ENCODE data around the gene STMN3. TPM values are rescaled to one million over a fixed set of nuclear protein-coding genes. Genes with fewer than 3 reads are reported as not detected.
A peak's percentile ranks its signal among the peaks of the same experiment; 100 is the strongest.

STMN3 gene
- total and polyA plus RNA-seq, 5 donors from 2014 or later: 11.7 to 64.6 (median 13.2) TPM

- H3K36me3 Mint-ChIP-seq: peaks cover 11% of the 10 kb centered on the region
- Histone ChIP-seq H3K9me3 (ENCODE audit: control insufficient read depth in 2 of 2, low read length in 2 of 2) (no peaks in the 10 kb centered on the region), H3K36me3 (ENCODE audit: control insufficient read depth, insufficient read depth, low read length) (no peaks in the 10 kb centered on the region), H3K27me3 (ENCODE audit: control insufficient read depth, insufficient read depth, low read length) (no peaks in the 10 kb centered on the region), H3K4me3 (ENCODE audit: low read depth, low read length) (peak overlapping the region; percentile 84), H3K27ac (ENCODE audit: insufficient read depth, low read length, poor library complexity, severe bottlenecking) (peak overlapping the region; percentile 93), H3K4me1 (ENCODE audit: control insufficient read depth, insufficient read depth, low read length, poor library complexity, severe bottlenecking) (peaks cover 52% of the 10 kb centered on the region)
- H3K27ac Mint-ChIP-seq: peak overlapping the region; percentile 87 to 98 (median 96)
- no peaks in the 10 kb centered on the region for H3K9me3 Mint-ChIP-seq
- ATAC-seq (ENCODE audit: low read depth in 2 of 2) (peak in 1 of 2 donors; percentile 17), DNase-seq (peak in 1 of 3 donors; percentile 75)
- H3K4me1 Mint-ChIP-seq: peaks cover 0 to 60% (median 26%) of the 10 kb centered on the region in 4 donors
- no peaks in the 10 kb centered on the region for H3K27me3 Mint-ChIP-seq
- peak overlapping the region; percentile 79 to 98 (median 96) for H3K4me3 Mint-ChIP-seq
Measured at GRCh38 chr20:63628246-63628975, 24.8 kb downstream of the STMN3 start.

- peaks cover 46% of the 10 kb centered on the region for H3K4me1 ChIP-seq (ENCODE audit: control insufficient read depth, insufficient read depth, low read length, poor library complexity, severe bottlenecking)
- peaks cover 13% of the 10 kb centered on the region for H3K36me3 Mint-ChIP-seq
- peak overlapping the region; percentile 84 for H3K4me3 ChIP-seq (ENCODE audit: low read depth, low read length)
- ATAC-seq (ENCODE audit: low read depth in 2 of 2) (no peak), DNase-seq (no peak)
- no peaks in the 10 kb centered on the region for H3K36me3 ChIP-seq (ENCODE audit: control insufficient read depth, insufficient read depth, low read length)
- H3K4me3 Mint-ChIP-seq: peak overlapping the region; percentile 79 to 98 (median 96)
- no peaks in the 10 kb centered on the region for H3K9me3 ChIP-seq (ENCODE audit: control insufficient read depth in 2 of 2, low read length in 2 of 2)
- no peaks in the 10 kb centered on the region for H3K27me3 Mint-ChIP-seq
- peak overlapping the region; percentile 87 to 98 (median 96) for H3K27ac Mint-ChIP-seq
- peaks cover 0 to 56% (median 25%) of the 10 kb centered on the region in 4 donors for H3K4me1 Mint-ChIP-seq
- no peaks in the 10 kb centered on the region for H3K27me3 ChIP-seq (ENCODE audit: control insufficient read depth, insufficient read depth, low read length)
- peak overlapping the region; percentile 93 for H3K27ac ChIP-seq (ENCODE audit: insufficient read depth, low read length, poor library complexity, severe bottlenecking)
- H3K9me3 Mint-ChIP-seq: no peaks in the 10 kb centered on the region
Measured at GRCh38 chr20:63627751-63628245, 25.4 kb downstream of the STMN3 start.

- Histone ChIP-seq H3K4me1 (ENCODE audit: control insufficient read depth, insufficient read depth, low read length, poor library complexity, severe bottlenecking) (peaks cover 41% of the 10 kb centered on the region), H3K4me3 (ENCODE audit: low read depth, low read length) (no peak overlapping the region), H3K9me3 (ENCODE audit: control insufficient read depth in 2 of 2, low read length in 2 of 2) (no peaks in the 10 kb centered on the region), H3K27me3 (ENCODE audit: control insufficient read depth, insufficient read depth, low read length) (no peaks in the 10 kb centered on the region), H3K36me3 (ENCODE audit: control insufficient read depth, insufficient read depth, low read length) (no peaks in the 10 kb centered on the region), H3K27ac (ENCODE audit: insufficient read depth, low read length, poor library complexity, severe bottlenecking) (peak overlapping the region; percentile 93)
- H3K27me3 Mint-ChIP-seq: no peaks in the 10 kb centered on the region
- no peaks in the 10 kb centered on the region for H3K9me3 Mint-ChIP-seq
- peaks cover 0 to 56% (median 25%) of the 10 kb centered on the region in 4 donors for H3K4me1 Mint-ChIP-seq
- peaks cover 18% of the 10 kb centered on the region for H3K36me3 Mint-ChIP-seq
- H3K4me3 Mint-ChIP-seq: peak overlapping the region; percentile 79 to 98 (median 96)
- DNase-seq: peak in 2 of 3 donors; percentile 96 to 97
- peak overlapping the region in 2 of 3 donors; percentile 51 to 87 for H3K27ac Mint-ChIP-seq
- peak; percentile 80 to 82 for ATAC-seq (ENCODE audit: low read depth in 2 of 2)
Measured at GRCh38 chr20:63627129-63627750, 26.0 kb downstream of the STMN3 start.

GRCh38 chr20:63626424-63627128 lies 26.6 kb downstream of the STMN3 start, which contains the start of gene GMEB2:
Gene GMEB2 (minus strand): TSS chr20:63627101. CDS start chr20:63619397, 7,704 bp downstream.
- Mint-ChIP-seq H3K27ac (peak within 1 kb of the TSS; percentile 88 to 98 (median 96)), H3K4me1 (peaks cover 0 to 56% (median 25%) of the 10 kb centered on the region in 4 donors), H3K4me3 (peak within 1 kb of the TSS; percentile 79 to 98 (median 96)), H3K9me3 (no peaks in the 10 kb centered on the region), H3K36me3 (peaks cover 20% of the 10 kb centered on the region), H3K27me3 (no peaks in the 10 kb centered on the region)
- no peaks in the 10 kb centered on the region for H3K27me3 ChIP-seq (ENCODE audit: control insufficient read depth, insufficient read depth, low read length)
- H3K4me1 ChIP-seq (ENCODE audit: control insufficient read depth, insufficient read depth, low read length, poor library complexity, severe bottlenecking): peaks cover 37% of the 10 kb centered on the region
- peak within 1 kb of the TSS; percentile 93 for H3K27ac ChIP-seq (ENCODE audit: insufficient read depth, low read length, poor library complexity, severe bottlenecking)
- H3K9me3 ChIP-seq (ENCODE audit: control insufficient read depth in 2 of 2, low read length in 2 of 2): no peaks in the 10 kb centered on the region
- peak within 1 kb of the TSS; percentile 84 for H3K4me3 ChIP-seq (ENCODE audit: low read depth, low read length)
- peak; percentile 56 to 61 for ATAC-seq (ENCODE audit: low read depth in 2 of 2)
- peak; percentile 67 to 89 (median 82) for DNase-seq
- no peaks in the 10 kb centered on the region for H3K36me3 ChIP-seq (ENCODE audit: control insufficient read depth, insufficient read depth, low read length)

GRCh38 chr20:63625771-63626423 lies 27.3 kb downstream of the STMN3 start:
- ATAC-seq (ENCODE audit: low read depth in 2 of 2): no peak
- peaks cover 24% of the 10 kb centered on the region for H3K36me3 Mint-ChIP-seq
- H3K4me3 Mint-ChIP-seq: peak overlapping the region; percentile 57 to 86 (median 80)
- H3K9me3 ChIP-seq (ENCODE audit: control insufficient read depth in 2 of 2, low read length in 2 of 2): no peaks in the 10 kb centered on the region
- H3K27me3 ChIP-seq (ENCODE audit: control insufficient read depth, insufficient read depth, low read length): no peaks in the 10 kb centered on the region
- peak overlapping the region; percentile 66 for H3K4me3 ChIP-seq (ENCODE audit: low read depth, low read length)
- peak overlapping the region; percentile 86 for H3K27ac ChIP-seq (ENCODE audit: insufficient read depth, low read length, poor library complexity, severe bottlenecking)
- H3K4me1 ChIP-seq (ENCODE audit: control insufficient read depth, insufficient read depth, low read length, poor library complexity, severe bottlenecking): peaks cover 31% of the 10 kb centered on the region
- no peaks in the 10 kb centered on the region for H3K27me3 Mint-ChIP-seq
- no peaks in the 10 kb centered on the region for H3K36me3 ChIP-seq (ENCODE audit: control insufficient read depth, insufficient read depth, low read length)
- peaks cover 0 to 53% (median 28%) of the 10 kb centered on the region in 4 donors for H3K4me1 Mint-ChIP-seq
- peak in 2 of 3 donors; percentile 22 to 47 for DNase-seq
- peaks cover 0 to 1% (median 0%) of the 10 kb centered on the region in 7 donors for H3K9me3 Mint-ChIP-seq
- H3K27ac Mint-ChIP-seq: peak overlapping the region; percentile 86 to 95 (median 88)

GRCh38 chr20:63624486-63624885 lies 28.7 kb downstream of the STMN3 start:
- Mint-ChIP-seq H3K27ac (peak overlapping the region in 1 of 3 donors; percentile 88), H3K9me3 (peaks cover 0 to 2% (median 0%) of the 10 kb centered on the region in 7 donors), H3K36me3 (peaks cover 27% of the 10 kb centered on the region), H3K4me1 (peaks cover 0 to 52% (median 32%) of the 10 kb centered on the region in 4 donors), H3K27me3 (no peaks in the 10 kb centered on the region), H3K4me3 (peak overlapping the region in 2 of 4 donors; percentile 21 to 75)
- ATAC-seq (ENCODE audit: low read depth in 2 of 2) (no peak), DNase-seq (no peak)
- peaks cover 2% of the 10 kb centered on the region for H3K36me3 ChIP-seq (ENCODE audit: control insufficient read depth, insufficient read depth, low read length)
- H3K4me1 ChIP-seq (ENCODE audit: control insufficient read depth, insufficient read depth, low read length, poor library complexity, severe bottlenecking): peaks cover 27% of the 10 kb centered on the region
- no peak overlapping the region for H3K27ac ChIP-seq (ENCODE audit: insufficient read depth, low read length, poor library complexity, severe bottlenecking)
- no peaks in the 10 kb centered on the region for H3K27me3 ChIP-seq (ENCODE audit: control insufficient read depth, insufficient read depth, low read length)
- no peaks in the 10 kb centered on the region for H3K9me3 ChIP-seq (ENCODE audit: control insufficient read depth in 2 of 2, low read length in 2 of 2)
- H3K4me3 ChIP-seq (ENCODE audit: low read depth, low read length): no peak overlapping the region

GRCh38 chr20:63622732-63623131 lies 30.5 kb downstream of the STMN3 start:
- H3K4me3 ChIP-seq (ENCODE audit: low read depth, low read length): no peak overlapping the region
- H3K9me3 ChIP-seq (ENCODE audit: control insufficient read depth in 2 of 2, low read length in 2 of 2): no peaks in the 10 kb centered on the region
- Mint-ChIP-seq H3K36me3 (peaks cover 28% of the 10 kb centered on the region), H3K4me3 (peak overlapping the region in 2 of 4 donors; percentile 0 to 24), H3K4me1 (peaks cover 0 to 45% (median 21%) of the 10 kb centered on the region in 4 donors), H3K27ac (peak overlapping the region in 2 of 3 donors; percentile 27 to 71), H3K9me3 (peaks cover 0 to 2% (median 0%) of the 10 kb centered on the region in 7 donors), H3K27me3 (no peaks in the 10 kb centered on the region)
- H3K27ac ChIP-seq (ENCODE audit: insufficient read depth, low read length, poor library complexity, severe bottlenecking): no peak overlapping the region
- H3K27me3 ChIP-seq (ENCODE audit: control insufficient read depth, insufficient read depth, low read length): no peaks in the 10 kb centered on the region
- DNase-seq (no peak), ATAC-seq (ENCODE audit: low read depth in 2 of 2) (no peak)
- H3K4me1 ChIP-seq (ENCODE audit: control insufficient read depth, insufficient read depth, low read length, poor library complexity, severe bottlenecking): peaks cover 11% of the 10 kb centered on the region
- H3K36me3 ChIP-seq (ENCODE audit: control insufficient read depth, insufficient read depth, low read length): peaks cover 19% of the 10 kb centered on the region

Data from CD4-positive, CD25-positive, alpha-beta regulatory T cell (primary cell).